Rectal smooth muscle tissue (tissue), 1 donor: ENCODE results near the gene ZNF277.
"Not testable (repeated sequence)": the region's sequence is repeated elsewhere in the genome, so short reads cannot be mapped to it uniquely, and the experiment has no call there.

Source experiments
- H3K27ac ChIP-seq: one replicate; pipeline ENCODE4 v1.7.0; 2013; ENCODE audit warnings: low read depth, low read length, inconsistent platforms
- H3K27me3 ChIP-seq: one replicate; pipeline ENCODE4 v1.7.0; 2013; ENCODE audit warnings: low read length; ENCODE audit not compliant: control insufficient read depth, insufficient read depth
- H3K36me3 ChIP-seq: one replicate; pipeline ENCODE4 v1.7.0; 2013; ENCODE audit warnings: low read length; ENCODE audit not compliant: control insufficient read depth, insufficient read depth
- H3K4me1 ChIP-seq: one replicate; pipeline ENCODE4 v1.7.0; 2013; ENCODE audit warnings: low read length; ENCODE audit not compliant: control insufficient read depth, insufficient read depth
- H3K4me3 ChIP-seq: one replicate; pipeline ENCODE4 v1.7.0; 2013; ENCODE audit warnings: low read length
- H3K9ac ChIP-seq: one replicate; pipeline ENCODE4 v1.7.0; 2013; ENCODE audit warnings: low read length

The ZNF277 gene

DNA sequence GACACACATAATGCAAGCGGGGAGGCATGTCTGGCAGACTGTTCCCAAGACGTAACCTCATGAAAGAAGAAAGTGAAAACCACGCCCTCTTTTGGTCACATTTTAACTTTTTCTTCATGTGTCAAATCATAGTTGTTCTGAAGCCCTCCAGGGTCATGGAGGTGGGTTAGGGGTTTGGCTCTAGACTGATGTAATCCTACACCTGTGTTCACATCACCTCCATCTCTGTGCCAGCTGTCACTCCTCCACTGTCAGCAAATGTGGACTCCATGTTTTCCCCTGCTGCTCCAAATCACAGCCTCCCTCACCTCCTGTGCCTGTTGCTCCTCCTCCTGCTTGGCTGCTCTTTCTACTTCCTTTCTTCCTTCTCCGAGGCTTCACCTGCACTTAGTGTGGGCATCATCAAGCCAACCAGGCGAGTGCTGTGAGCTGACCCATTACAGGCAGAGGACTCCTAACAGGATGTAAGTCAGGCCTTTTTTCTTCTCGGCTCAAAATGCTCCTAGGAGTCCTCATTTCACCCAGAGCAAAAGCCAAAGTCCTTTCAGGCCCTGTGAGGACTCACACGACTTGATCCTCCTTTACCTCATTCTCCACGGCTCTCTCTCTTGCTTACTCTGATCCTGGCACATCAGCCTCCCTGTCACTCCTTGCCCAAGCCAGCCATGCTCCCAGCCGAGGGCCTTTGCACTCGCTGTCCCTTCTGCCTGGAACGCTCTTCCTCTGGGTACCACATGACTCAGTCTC, 177.3 kb downstream of the ZNF277 start:
- no peaks in the 10 kb centered on the region for H3K27me3 ChIP-seq
- H3K36me3 ChIP-seq = no peaks in the 10 kb centered on the region
- H3K9ac ChIP-seq = no peak overlapping the region
- no peaks in the 10 kb centered on the region for H3K4me1 ChIP-seq
- no peak overlapping the region for H3K27ac ChIP-seq
- no peak overlapping the region for H3K4me3 ChIP-seq

DNA sequence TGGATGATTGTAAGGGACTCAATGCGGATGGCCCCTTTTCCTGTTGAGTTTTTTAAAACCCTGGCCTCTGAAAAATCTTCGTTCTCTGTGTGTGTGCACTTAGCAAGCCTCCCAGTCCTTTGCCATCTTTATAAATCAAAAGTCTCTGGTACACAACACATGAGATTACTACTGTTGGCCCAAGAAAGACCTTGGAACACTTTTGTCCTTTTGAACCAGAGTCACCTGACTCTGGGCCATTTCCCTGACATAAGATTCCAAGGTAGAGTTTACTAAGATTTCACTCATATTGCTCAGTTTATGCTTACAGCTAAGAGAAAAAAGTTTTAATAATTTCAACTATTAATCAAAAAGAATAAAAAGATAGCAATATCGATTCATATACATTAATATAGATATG, 179.0 kb downstream of the ZNF277 start:
- Histone ChIP-seq H3K36me3 (no peaks in the 10 kb centered on the region), H3K27ac (no peak overlapping the region), H3K9ac (no peak overlapping the region), H3K4me1 (no peaks in the 10 kb centered on the region), H3K27me3 (no peaks in the 10 kb centered on the region), H3K4me3 (no peak overlapping the region)

DNA sequence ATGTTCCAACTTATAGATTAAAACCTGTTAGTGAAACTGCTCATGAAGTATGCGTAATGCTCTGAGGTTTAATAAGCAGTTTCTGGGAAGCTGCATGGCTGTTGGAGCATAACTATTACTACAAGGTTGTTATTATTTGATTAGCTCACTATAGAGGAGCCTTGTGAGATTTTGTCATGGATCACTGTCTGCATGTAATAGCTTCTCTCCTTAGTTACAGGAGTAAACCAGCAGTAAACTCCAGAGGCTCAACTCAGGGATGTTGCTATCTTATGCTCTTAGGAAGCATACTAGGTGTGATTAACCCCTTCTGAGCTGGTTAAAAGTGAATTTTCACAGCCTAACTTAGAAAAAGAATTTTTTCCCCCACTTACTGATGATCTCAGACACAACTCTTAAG, 180.1 kb downstream of the ZNF277 start:
- no peaks in the 10 kb centered on the region for H3K27me3 ChIP-seq
- H3K36me3 ChIP-seq = no peaks in the 10 kb centered on the region
- no peak overlapping the region for H3K9ac ChIP-seq
- no peak overlapping the region for H3K27ac ChIP-seq
- H3K4me3 ChIP-seq = no peak overlapping the region
- no peaks in the 10 kb centered on the region for H3K4me1 ChIP-seq

DNA sequence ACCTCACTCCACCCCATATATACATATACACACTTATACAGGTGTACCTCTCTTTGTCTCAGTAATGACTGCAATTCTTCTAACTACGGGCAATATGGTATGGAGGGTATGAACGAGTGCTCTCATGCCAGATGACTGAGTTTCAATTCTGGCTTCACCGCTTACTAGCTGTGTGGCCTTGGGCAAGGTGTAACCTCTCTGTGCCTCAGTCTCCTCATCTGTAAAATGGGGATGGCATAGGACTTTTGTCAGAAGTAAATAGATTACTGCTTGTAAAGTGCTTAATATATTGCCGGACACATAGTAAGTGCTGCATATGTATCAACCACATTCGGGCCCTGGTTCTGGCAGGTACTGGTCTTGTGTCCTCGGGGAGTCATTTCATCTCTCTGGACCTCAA, 183.7 kb downstream of the ZNF277 start:
- Histone ChIP-seq H3K27me3 (no peaks in the 10 kb centered on the region), H3K36me3 (no peaks in the 10 kb centered on the region), H3K4me3 (no peak overlapping the region), H3K9ac (no peak overlapping the region), H3K27ac (no peak overlapping the region), H3K4me1 (peaks cover 3% of the 10 kb centered on the region)

DNA sequence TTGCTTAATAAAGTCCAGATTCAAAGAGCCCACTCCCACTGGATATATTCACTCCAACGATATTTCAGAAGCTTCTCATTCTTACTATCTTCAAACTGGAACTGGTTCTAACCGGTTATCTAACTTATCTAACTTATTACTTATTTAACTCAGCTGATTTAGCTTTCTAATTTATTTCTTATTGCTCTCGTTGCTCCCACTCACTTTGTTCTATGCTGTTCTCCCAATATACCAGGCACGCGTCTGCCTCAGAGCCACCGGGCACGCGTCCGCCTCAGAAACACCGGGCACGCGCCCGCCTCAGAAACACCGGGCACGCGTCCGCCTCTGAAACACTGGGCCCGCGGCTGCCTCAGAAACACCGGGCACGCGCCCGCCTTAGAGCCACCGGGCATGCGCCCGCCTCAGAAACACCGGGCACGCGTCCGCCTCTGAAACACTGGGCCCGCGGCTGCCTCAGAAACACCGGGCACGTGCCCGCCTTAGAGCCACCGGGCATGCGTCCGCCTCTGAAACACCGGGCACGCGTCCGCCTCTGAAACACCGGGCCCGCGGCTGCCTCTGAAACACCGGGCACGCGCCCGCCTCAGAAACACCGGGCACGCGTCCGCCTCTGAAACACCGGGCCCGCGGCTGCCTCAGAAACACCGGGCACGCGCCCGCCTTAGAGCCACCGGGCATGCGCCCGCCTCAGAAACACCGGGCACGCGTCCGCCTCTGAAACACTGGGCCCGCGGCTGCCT, 184.8 kb downstream of the ZNF277 start:
- not testable (repeated sequence) for H3K27me3 ChIP-seq, H3K4me1 ChIP-seq, H3K36me3 ChIP-seq, H3K9ac ChIP-seq
- Histone ChIP-seq H3K4me3 (peak overlapping the region; percentile 51), H3K27ac (peak overlapping the region; percentile 64)

DNA sequence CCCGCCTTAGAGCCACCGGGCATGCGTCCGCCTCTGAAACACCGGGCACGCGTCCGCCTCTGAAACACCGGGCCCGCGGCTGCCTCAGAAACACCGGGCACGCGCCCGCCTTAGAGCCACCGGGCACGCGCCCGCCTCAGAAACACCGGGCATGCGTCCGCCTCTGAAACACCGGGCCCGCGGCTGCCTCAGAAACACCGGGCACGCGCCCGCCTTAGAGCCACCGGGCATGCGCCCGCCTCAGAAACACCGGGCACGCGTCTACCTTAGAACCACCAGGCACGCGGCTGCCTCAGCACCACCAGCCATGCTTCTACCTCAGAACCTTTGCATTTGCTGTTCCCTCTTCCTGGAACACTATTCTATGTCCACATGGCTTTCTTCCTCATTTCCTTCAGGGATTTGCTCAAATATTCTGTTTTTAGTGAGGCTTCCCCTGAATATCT, 185.4 kb downstream of the ZNF277 start:
- H3K36me3 ChIP-seq, H3K9ac ChIP-seq, H3K27me3 ChIP-seq, H3K4me1 ChIP-seq: not testable (repeated sequence)
- Histone ChIP-seq H3K4me3 (peak overlapping the region; percentile 71), H3K27ac (peak overlapping the region; percentile 64)
